Left renal cortex interstitium (tissue), 4 donors: ENCODE data around the gene TGFB2. TPM values are rescaled to one million over a fixed set of nuclear protein-coding genes. Genes with fewer than 3 reads are reported as not detected.
A peak's percentile ranks its signal among the peaks of the same experiment; 100 is the strongest.

ENCODE experiments used
- DNase-seq, 4 donors: peaks; one replicate each; pipeline ENCODE4 v3.0.0-alpha.2; 2013; ENCODE audit warnings: low read depth in 4 of 4, low spot score in 2 of 4, missing footprints in 1 of 4
- polyA plus RNA-seq, 4 donors: library from polyadenylated mRNA; unstranded; fragments of 120-200 nt; gene quantifications; one replicate each; pipeline ENCODE4 v1.2.1, GENCODE V29; 2013; ENCODE audit not compliant: insufficient read length in 4 of 4

TGFB2 gene
- polyA plus RNA-seq, 4 donors: 10.3 to 18.3 (median 13.5) TPM

- DNase-seq: no peak
Measured at GRCh38 chr1:218413179-218413578, 68.0 kb downstream of the TGFB2 start.

DNA sequence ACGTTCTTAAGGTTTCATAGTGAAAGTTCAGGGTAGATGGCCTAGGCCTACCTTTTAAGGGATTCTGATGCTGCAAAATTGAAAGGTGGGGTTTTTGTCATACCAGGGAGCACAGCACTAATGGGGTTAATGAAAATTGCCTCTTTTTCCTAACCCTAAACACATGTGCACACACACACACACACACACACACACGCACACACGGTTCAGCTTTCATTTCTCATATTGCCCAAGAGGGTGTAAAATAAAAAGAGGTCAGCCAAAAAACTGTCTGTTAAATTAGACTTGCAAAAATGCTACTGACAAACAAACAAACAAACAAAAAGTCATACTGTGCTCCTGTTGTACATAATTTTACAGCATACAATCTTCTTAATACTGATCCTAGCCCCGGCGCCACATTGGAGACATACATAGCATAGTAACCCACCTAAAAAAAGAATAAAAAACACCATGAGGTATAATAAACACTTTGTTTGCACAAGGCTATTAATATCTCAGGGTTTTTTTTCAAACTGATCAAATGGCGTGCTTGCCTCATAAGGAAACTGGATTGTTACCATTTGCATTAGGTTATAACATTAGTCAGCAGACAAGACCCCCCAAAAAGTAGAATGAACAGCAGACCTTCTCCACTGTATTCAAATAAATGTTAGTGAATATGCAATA is 69.1 kb downstream of the TGFB2 start:
- no peak for DNase-seq

GRCh38 chr1:218415726-218416125 is 70.6 kb downstream of the TGFB2 start:
- no peak for DNase-seq

GRCh38 chr1:218421531-218421930 is 76.4 kb downstream of the TGFB2 start:
- no peak for DNase-seq

DNA sequence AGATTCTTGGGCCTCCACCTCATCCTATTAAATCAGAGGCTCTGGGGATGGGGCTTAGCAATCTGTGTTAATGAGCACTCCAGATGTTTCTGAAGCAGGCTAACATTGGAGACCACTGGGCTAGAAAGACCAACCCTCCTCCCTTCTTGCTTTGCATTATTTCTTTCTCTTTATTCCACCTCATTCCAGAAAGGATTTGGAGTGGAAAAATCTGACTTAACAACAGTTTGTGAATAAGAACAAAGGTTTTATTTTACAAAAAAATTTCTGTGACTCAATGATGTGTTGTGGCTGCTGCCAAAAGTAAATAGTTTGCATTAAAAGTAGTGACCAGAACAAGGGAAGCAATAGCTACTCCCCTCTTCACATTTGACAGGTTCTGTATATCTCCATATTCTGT is 79.4 kb downstream of the TGFB2 start:
- no peak for DNase-seq

GRCh38 chr1:218425647-218426342 is 80.7 kb downstream of the TGFB2 start:
- no peak for DNase-seq

- DNase-seq: no peak
Measured at GRCh38 chr1:218426343-218426657, 81.2 kb downstream of the TGFB2 start.

DNA sequence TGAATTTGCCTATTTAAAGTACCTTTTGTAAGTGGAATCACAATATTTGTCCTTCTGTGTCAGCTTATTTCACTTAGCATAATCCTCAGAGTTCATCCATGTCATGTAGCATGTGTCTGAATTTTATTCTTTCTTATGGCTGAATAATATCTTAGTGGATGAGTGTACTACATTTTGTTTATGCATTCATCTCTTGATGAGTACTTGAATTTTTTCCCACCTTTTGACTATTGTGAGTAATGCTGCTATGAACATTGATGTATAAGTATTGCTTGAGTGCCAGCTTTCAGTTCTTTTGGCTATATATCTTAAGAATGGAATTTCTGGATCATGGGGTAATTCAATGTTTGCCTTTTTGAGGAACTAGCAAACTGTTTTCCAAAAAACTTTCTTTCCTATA is 84.2 kb downstream of the TGFB2 start:
- DNase-seq: no peak

- no peak for DNase-seq
Measured at GRCh38 chr1:218430346-218430745, 85.2 kb downstream of the TGFB2 start.

DNA sequence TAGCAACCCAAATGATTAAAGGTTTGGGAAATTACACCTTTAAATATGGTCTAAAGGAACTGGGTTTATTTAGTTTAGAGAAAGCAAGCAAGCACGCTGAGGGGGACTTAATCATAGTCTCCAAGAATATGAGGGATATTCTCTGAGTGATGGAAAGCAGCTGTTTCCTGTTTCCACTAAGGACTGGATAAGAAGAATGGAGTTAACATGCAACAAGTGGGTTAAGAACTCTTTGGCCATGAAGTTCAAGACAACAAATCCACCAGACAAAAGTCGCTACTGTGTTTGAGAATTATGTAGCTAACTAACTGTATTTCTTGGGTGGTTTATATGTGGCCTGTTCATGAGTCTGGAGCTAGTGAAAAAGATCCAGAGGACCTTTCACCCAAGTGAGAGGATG is 85.7 kb downstream of the TGFB2 start:
- no peak for DNase-seq

- no peak for DNase-seq
Measured at GRCh38 chr1:218431476-218431875, 86.3 kb downstream of the TGFB2 start.

DNA sequence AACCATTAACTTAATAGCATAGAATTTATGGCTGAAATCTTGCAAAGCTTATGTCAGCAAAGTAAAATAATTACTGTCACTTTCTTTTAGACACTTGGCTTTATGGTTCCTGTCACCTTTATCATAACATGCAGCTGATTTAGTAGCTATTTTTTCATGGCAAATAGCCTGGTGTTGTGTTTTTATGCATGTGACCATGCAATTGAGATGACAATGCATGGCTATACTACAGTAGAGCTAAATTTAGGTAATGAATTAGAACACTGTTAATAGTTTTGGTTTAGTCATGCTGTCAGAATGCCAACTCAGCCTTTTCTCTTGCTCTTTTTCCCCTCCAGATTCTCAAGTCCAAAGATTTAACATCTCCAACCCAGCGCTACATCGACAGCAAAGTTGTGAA is 88.6 kb downstream of the TGFB2 start:
- DNase-seq: peak in 1 of 4 donors; percentile 15

DNA sequence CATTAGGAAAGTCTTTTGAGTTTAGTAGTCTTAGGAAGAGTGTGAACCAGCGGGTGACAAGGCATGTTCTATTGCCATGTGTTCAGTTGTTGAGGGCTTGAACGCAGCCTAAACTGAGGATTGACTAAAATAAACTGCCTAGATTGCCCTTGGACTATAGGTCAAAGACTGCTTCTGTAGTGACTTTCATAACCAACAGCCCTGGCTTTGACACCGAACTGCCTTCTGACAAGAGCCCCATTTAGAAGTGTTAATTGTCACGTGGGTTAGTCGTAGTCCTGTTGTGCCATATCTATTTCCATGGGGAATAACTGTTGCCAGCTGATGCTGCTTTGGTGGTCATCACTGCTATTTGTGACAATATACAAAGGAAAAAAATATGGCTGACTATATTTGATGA is 90.4 kb downstream of the TGFB2 start:
- DNase-seq: no peak

- DNase-seq: no peak
Measured at GRCh38 chr1:218436346-218436745, 91.2 kb downstream of the TGFB2 start.

DNA sequence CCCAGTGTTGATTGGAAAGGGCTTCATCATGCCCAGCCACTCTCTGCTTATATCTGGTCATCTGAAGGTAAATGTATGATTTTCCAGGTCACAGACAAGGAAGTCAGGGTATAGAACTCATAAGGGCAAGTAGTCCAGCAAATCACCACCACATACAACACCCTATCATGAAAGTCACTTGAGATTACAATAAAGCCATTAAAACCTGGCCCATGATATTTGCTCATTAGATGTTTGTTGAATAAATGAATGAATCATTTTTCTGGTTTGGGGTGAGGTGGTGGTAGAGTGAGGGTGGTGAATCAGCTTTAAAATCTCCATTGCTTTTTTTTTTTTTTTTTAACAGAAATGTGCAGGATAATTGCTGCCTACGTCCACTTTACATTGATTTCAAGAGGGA is 91.9 kb downstream of the TGFB2 start:
- no peak for DNase-seq

- DNase-seq: no peak
Measured at GRCh38 chr1:218439541-218440295, 94.6 kb downstream of the TGFB2 start.

GRCh38 chr1:218443255-218443654 is 98.1 kb downstream of the TGFB2 start:
- DNase-seq: no peak

GRCh38 chr1:218444173-218444572 is 99.0 kb downstream of the TGFB2 start:
- DNase-seq: no peak

GRCh38 chr1:218444588-218444987 is 99.5 kb downstream of the TGFB2 start:
- no peak for DNase-seq

DNA sequence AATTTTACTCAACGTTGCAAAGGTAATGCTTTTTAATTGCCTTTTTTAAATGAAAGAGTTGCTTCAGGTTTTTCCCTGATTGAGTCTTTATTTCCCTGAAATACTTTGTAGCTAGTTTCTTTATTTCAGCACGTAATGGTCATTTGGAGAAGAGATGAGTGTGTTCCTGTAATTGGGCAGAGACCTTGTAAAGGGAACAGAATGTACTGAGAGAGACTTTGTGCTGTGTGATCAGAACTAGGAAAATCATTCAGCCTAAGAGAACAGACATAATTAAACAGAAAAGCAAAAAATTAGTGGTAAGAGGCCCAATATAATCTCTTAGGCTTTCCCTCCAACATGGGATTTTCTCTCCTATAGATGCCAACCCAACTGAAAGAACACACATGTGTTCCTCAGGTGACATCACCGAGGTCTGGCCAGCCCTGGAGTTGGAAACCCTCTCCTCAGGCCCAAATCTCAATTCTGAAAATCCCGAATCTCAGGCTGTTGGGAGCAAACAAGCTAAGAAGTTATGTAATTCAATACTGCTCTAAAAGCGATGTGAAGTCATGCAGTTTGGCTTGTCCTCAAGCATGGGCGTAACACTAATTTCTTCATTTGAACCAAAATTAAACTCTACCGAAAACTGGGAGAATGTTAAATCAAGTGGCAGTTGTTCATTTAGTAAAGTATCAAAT is 102.0 kb downstream of the TGFB2 start:
- no peak for DNase-seq

GRCh38 chr1:218451415-218451814 is 106.3 kb downstream of the TGFB2 start:
- DNase-seq: no peak
